ENCODE data around the gene DTYMK.

Gene DTYMK

GRCh38 chr2:241653210-241653750, 33.3 kb downstream of the DTYMK start:
- no peak for TF ChIP-seq CTCF (IDR thresholded peaks at IDR 0.05; ENCODE audit: insufficient read depth, low read length, missing control alignments)
- ChIA-PET POLR2A (no interaction called here), CTCF (interaction anchor here (1.4 kb wide), 1 partner anchor 15 kb away, joined by 3 read pairs; the partner anchor contains the start of gene ATG4B)
- no peak overlapping the region for H3K4me3 ChIP-seq (ENCODE audit: low read depth, low read length)
- no peak for DNase-seq (ENCODE audit: low read depth, low spot score)

DNA sequence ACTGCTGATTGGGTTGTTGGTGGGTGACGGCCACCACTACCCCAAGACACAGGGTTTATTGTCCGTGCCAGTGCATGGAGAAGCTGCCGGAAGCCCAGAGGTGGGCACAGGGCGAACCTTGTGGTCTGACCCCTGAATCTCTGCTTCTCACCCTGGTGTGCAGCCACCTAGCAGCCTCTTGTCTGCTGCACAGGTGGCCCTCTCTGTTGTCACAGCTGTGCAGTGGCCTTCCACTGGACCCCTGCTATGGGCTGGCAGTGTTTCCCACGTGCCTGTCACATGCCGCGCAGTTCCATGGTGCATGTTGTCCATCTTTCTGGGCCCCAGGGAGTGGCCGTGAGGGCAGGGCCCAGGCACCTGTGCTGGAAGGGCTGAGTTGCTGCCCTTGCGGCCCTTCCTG, 33.9 kb downstream of the DTYMK start:
- ChIA-PET POLR2A (no interaction called here), CTCF (no interaction called here)
- TF ChIP-seq CTCF (IDR thresholded peaks at IDR 0.05; ENCODE audit: insufficient read depth, low read length, missing control alignments): no peak
- DNase-seq (ENCODE audit: low read depth, low spot score): no peak
- H3K4me3 ChIP-seq (ENCODE audit: low read depth, low read length): no peak overlapping the region

- CTCF ChIA-PET: interaction anchor here (1.1 kb wide), 1 partner anchor 7 kb away, joined by 3 read pairs; no protein-coding TSS in a partner anchor
- H3K4me3 ChIP-seq (ENCODE audit: low read depth, low read length): no peak overlapping the region
- no peak for TF ChIP-seq CTCF (IDR thresholded peaks at IDR 0.05; ENCODE audit: insufficient read depth, low read length, missing control alignments)
- DNase-seq (ENCODE audit: low read depth, low spot score): no peak
- POLR2A ChIA-PET: no interaction called here
Observed at GRCh38 chr2:241652142-241652541, 34.5 kb downstream of the DTYMK start.

DNA sequence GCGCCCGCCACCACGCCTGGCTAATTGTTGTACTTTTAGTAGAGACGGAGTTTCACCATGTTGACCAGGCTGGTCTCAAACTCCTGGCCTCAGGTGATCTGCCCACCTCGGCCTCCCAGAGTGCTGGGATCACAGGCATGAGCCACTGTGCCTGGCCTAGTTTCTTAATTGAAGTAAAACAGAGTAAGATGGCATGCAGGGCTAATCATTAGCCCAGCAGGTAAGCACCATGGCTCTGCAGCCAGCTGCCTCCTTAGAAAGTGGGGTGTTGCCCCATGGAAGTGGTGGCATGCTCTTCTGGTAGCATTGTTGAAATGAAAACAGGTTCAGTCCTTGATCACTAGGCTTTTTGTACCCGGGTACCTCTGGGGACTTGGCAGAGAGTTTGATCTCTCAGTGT, 36.7 kb downstream of the DTYMK start:
- H3K4me3 ChIP-seq (ENCODE audit: low read depth, low read length): no peak overlapping the region
- POLR2A ChIA-PET: no interaction called here
- no peak for DNase-seq (ENCODE audit: low read depth, low spot score)
- CTCF ChIA-PET: interaction anchor here (0.7 to 1.3 kb wide), 3 partner anchors 9 to 20 kb away, joined by 3 to 10 read pairs (median 3); no protein-coding TSS in a partner anchor
- TF ChIP-seq CTCF (IDR thresholded peaks at IDR 0.05; ENCODE audit: insufficient read depth, low read length, missing control alignments): no peak

DNA sequence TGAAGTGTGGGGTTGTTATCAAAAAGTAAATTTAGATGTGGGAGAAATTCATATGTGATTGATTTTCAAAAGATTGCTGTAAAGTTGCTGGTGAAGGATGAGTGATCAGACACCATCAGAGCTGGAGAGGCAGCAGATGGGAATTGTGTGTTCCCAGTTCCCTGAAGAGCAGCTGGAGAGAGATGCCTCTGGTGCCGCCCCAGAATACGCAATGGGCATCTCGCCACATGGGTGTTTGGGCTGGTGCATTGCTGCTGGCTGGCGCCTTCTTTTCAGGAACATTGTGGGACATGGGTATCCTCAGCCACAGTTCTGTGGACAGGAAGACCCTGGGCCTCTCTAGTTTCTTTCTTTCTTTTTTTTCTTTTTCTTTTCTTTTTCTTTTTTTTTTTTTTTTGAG, 37.2 kb downstream of the DTYMK start:
- DNase-seq (ENCODE audit: low read depth, low spot score): no peak
- no peak for TF ChIP-seq CTCF (IDR thresholded peaks at IDR 0.05; ENCODE audit: insufficient read depth, low read length, missing control alignments)
- POLR2A ChIA-PET: no interaction called here
- no peak overlapping the region for H3K4me3 ChIP-seq (ENCODE audit: low read depth, low read length)
- CTCF ChIA-PET: interaction anchor here (0.7 to 1.3 kb wide), 2 partner anchors 10 to 19 kb away, joined by 3 to 10 read pairs; no protein-coding TSS in a partner anchor

DNA sequence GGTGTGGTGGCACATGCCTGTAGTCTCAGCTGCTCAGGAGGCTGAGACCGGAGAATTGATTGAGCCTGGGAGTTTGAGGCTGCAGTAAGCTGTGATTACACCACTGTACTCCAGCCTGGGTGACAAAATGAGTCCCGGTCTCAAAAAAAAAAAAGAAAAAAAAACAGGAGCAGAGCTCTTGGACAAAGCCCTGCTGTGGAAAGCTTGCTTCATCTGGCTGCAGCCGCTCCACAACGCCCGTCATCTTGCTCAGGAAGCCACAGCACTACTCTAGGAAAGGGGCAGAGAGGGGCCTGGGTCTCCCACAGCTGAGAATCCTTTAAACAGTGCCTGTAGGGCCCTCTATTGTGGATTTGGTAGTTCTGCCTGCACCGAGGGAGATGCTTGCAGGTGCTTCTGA, 38.2 kb downstream of the DTYMK start:
- ChIA-PET POLR2A (no interaction called here), CTCF (interaction anchor here (1.2 to 3.6 kb wide), 2 partner anchors 11 to 31 kb away, joined by 5 to 23 read pairs; no protein-coding TSS in a partner anchor)
- DNase-seq (ENCODE audit: low read depth, low spot score): no peak
- no peak for TF ChIP-seq CTCF (IDR thresholded peaks at IDR 0.05; ENCODE audit: insufficient read depth, low read length, missing control alignments)
- H3K4me3 ChIP-seq (ENCODE audit: low read depth, low read length): no peak overlapping the region

All from AG04449 (cell line).